ENCODE results near the gene GBX1. TPM values are rescaled to one million over a fixed set of nuclear protein-coding genes. Genes with fewer than 3 reads are reported as not detected.

GBX1 gene
- polyA plus RNA-seq, 1 donor from 2014 or later, result not detected

GRCh38 chr7:151139791-151140190 is 27.7 kb downstream of the GBX1 start:
- H3K9me3 ChIP-seq (ENCODE audit: low read length), result no peaks in the 10 kb centered on the region
- H3K9me2 ChIP-seq (ENCODE audit: insufficient read depth, low read length), result no peaks in the 10 kb centered on the region
- H3K36me3 ChIP-seq (ENCODE audit: insufficient read depth, low read length), result peaks cover 4% of the 10 kb centered on the region
- H3K27ac ChIP-seq (ENCODE audit: low read length), result no peak overlapping the region
- H3K79me2 ChIP-seq (replicated peaks; ENCODE audit: insufficient read depth, low read length), result no peaks in the 10 kb centered on the region
- H3F3A ChIP-seq (ENCODE audit: insufficient read depth, low read length, poor library complexity, severe bottlenecking), result no peaks in the 10 kb centered on the region
- no peak overlapping the region for H2AFZ ChIP-seq (ENCODE audit: low read depth, low read length)
- H3K27me3 ChIP-seq (ENCODE audit: insufficient read depth, low read depth, low read length), result no peaks in the 10 kb centered on the region
- H3K9ac ChIP-seq (ENCODE audit: low read length), result no peak overlapping the region
- no peak for TF ChIP-seq TAF1 (IDR thresholded peaks at IDR 0.05; ENCODE audit: low read depth)
- TF ChIP-seq MXI1 (conservative IDR thresholded peaks at IDR 0.05; ENCODE audit: poor library complexity, severe bottlenecking), result no peak
- no peak for TF ChIP-seq POLR2AphosphoS5 (IDR thresholded peaks at IDR 0.05)
- TF ChIP-seq EZH2 (IDR thresholded peaks at IDR 0.05; ENCODE audit: borderline replicate concordance, insufficient read depth, low read length, poor library complexity, severe bottlenecking), result no peak
- TF ChIP-seq EP300 (conservative IDR thresholded peaks at IDR 0.05; ENCODE audit: poor library complexity, severe bottlenecking), result no peak
- no peak for TF ChIP-seq CTCF (IDR thresholded peaks at IDR 0.05; ENCODE audit: poor library complexity, severe bottlenecking)
- no peak for TF ChIP-seq SMC3 (conservative IDR thresholded peaks at IDR 0.05; ENCODE audit: poor library complexity)
- TF ChIP-seq REST (IDR thresholded peaks at IDR 0.05; ENCODE audit: borderline replicate concordance), result no peak
- no peaks in the 10 kb centered on the region for H4K20me1 ChIP-seq (ENCODE audit: insufficient read depth)
- H3K4me3 ChIP-seq (ENCODE audit: low read length), result no peak overlapping the region
- H3K4me2 ChIP-seq (ENCODE audit: low read length), result no peak overlapping the region

GRCh38 chr7:151139071-151139790 is 28.3 kb downstream of the GBX1 start:
- Histone ChIP-seq H3K27ac (ENCODE audit: low read length) (no peak overlapping the region), H3K27me3 (ENCODE audit: insufficient read depth, low read depth, low read length) (no peaks in the 10 kb centered on the region), H3K4me2 (ENCODE audit: low read length) (no peak overlapping the region)

More at GRCh38 chr7:151139071-151139790, 28.3 kb downstream of the GBX1 start:
- no peaks in the 10 kb centered on the region for H4K20me1 ChIP-seq (ENCODE audit: insufficient read depth)
- TF ChIP-seq TAF1 (IDR thresholded peaks at IDR 0.05; ENCODE audit: low read depth) (no peak), SMC3 (conservative IDR thresholded peaks at IDR 0.05; ENCODE audit: poor library complexity) (no peak), RAD21 (conservative IDR thresholded peaks at IDR 0.05) (no peak), EP300 (conservative IDR thresholded peaks at IDR 0.05; ENCODE audit: poor library complexity, severe bottlenecking) (no peak), MXI1 (conservative IDR thresholded peaks at IDR 0.05; ENCODE audit: poor library complexity, severe bottlenecking) (no peak), CTCF (IDR thresholded peaks at IDR 0.05; ENCODE audit: poor library complexity, severe bottlenecking) (no peak), EZH2 (IDR thresholded peaks at IDR 0.05; ENCODE audit: borderline replicate concordance, insufficient read depth, low read length, poor library complexity, severe bottlenecking) (no peak), POLR2AphosphoS5 (IDR thresholded peaks at IDR 0.05) (no peak), REST (IDR thresholded peaks at IDR 0.05; ENCODE audit: borderline replicate concordance) (no peak)
- H3K9ac ChIP-seq (ENCODE audit: low read length), result no peak overlapping the region
- no peaks in the 10 kb centered on the region for H3K9me3 ChIP-seq (ENCODE audit: low read length)
- no peaks in the 10 kb centered on the region for H3K79me2 ChIP-seq (replicated peaks; ENCODE audit: insufficient read depth, low read length)
- no peak overlapping the region for H3K4me3 ChIP-seq (ENCODE audit: low read length)
- peaks cover 4% of the 10 kb centered on the region for H3K36me3 ChIP-seq (ENCODE audit: insufficient read depth, low read length)
- H3K9me2 ChIP-seq (ENCODE audit: insufficient read depth, low read length), result no peaks in the 10 kb centered on the region
- no peaks in the 10 kb centered on the region for H3F3A ChIP-seq (ENCODE audit: insufficient read depth, low read length, poor library complexity, severe bottlenecking)
- no peak overlapping the region for H2AFZ ChIP-seq (ENCODE audit: low read depth, low read length)

All from neural cell (in vitro differentiated cells).